HG03442 (cell line): ENCODE results near the gene EXOC1.
A peak's percentile ranks its signal among the peaks of the same experiment; 100 is the strongest.
"Not testable (repeated sequence)": the region's sequence is repeated elsewhere in the genome, so short reads cannot be mapped to it uniquely, and the experiment has no call there.

Experiments
- ATAC-seq: cut with Tn5 transposase; IDR thresholded peaks from one replicate; pipeline ENCODE4 v1.9.1; 2021; ENCODE audit warnings: mild to moderate bottlenecking, moderate library complexity; ENCODE audit not compliant: unreplicated experiment

The EXOC1 gene, protein sequence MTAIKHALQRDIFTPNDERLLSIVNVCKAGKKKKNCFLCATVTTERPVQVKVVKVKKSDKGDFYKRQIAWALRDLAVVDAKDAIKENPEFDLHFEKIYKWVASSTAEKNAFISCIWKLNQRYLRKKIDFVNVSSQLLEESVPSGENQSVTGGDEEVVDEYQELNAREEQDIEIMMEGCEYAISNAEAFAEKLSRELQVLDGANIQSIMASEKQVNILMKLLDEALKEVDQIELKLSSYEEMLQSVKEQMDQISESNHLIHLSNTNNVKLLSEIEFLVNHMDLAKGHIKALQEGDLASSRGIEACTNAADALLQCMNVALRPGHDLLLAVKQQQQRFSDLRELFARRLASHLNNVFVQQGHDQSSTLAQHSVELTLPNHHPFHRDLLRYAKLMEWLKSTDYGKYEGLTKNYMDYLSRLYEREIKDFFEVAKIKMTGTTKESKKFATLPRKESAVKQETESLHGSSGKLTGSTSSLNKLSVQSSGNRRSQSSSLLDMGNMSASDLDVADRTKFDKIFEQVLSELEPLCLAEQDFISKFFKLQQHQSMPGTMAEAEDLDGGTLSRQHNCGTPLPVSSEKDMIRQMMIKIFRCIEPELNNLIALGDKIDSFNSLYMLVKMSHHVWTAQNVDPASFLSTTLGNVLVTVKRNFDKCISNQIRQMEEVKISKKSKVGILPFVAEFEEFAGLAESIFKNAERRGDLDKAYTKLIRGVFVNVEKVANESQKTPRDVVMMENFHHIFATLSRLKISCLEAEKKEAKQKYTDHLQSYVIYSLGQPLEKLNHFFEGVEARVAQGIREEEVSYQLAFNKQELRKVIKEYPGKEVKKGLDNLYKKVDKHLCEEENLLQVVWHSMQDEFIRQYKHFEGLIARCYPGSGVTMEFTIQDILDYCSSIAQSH

DNA sequence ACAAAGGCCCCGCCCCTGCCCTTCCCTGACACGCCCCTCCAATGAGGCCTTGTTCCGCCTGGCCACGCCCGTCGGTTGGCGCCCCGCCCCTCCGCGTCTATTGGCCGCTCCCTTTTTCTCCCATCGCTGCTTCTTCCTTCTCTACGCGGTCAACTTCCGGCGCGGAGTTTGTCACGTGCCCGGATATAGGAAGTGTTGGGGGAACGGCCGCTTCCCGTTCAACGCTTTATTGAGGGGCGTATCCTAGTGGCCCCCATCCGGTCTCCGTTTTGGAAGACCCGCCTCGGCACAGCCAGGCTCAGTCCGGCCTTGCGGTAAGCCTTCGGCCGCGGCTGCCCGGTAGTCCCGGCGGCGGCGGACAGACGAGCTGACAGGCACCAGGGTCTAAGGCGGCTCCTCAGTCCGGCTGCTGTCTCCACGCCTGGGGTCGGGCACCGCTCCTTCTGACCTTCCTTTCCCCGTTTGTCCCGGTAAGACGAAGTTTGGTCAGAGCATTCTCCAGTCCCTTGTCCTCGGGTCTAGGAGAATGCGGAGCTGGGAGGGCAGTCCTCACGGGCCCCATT, at the start of gene EXOC1:
Gene EXOC1 (plus strand): TSS at position 165 of the 563 bp plus-strand sequence. CDS start 4,676 bp downstream, outside the sequence.
- peak; percentile 98 for ATAC-seq

DNA sequence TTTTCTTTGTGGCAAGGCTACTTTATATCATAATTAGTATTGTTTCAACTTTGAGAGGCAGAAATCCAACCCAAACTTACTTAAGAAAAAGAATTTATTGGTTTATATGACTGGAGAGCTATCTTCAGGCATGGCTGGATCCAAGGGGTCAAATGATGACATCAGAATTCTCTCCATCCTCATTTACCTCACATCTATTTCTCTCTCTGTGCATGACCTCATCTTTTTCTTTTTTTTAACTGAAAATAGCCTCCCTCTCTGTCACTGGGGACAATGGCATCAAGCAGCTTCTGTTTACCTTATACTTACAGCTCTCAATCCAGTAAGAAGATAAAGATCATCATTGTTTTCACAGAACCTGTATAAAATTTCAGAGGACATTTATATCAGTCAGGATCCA, 45.9 kb upstream of the EXOC1 start:
- no peak for ATAC-seq

DNA sequence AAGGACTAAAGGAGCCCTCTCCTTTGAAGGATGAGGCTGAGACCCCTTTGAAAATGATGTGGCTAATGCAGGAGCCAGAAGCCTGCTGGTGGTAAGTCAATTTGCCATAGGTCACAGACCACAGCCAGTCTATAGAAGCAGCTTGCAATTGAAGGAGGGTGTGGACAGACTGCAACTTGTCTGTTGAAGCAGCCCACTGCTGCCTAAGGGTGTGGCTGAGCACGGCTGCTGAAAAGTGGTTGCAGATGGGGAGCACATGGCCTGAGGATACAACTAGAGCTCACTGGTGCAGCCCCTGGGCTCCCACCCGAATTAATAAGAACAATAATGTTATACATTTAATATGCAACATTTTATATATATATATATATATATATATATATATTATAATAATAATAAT, 45.3 kb upstream of the EXOC1 start:
- ATAC-seq = no peak

DNA sequence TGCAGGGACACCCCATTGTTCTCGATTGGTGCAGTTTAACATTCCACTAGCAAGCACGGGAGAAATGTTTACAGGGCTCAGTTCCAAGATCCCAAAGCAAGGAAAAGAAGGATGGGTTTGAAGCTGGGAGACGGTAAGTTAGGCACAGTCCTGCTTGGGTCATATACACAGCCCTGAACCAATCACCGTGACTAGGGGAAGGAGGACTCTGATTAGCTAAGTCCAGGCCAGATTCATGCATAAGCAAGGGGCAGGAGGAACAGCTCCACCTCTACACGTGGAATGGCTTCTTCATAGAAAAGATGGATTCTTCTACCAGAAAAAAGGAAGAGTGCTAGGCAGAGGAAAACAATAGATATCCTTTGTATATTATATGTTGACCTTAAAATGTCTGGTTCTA, 44.8 kb upstream of the EXOC1 start:
- no peak for ATAC-seq

DNA sequence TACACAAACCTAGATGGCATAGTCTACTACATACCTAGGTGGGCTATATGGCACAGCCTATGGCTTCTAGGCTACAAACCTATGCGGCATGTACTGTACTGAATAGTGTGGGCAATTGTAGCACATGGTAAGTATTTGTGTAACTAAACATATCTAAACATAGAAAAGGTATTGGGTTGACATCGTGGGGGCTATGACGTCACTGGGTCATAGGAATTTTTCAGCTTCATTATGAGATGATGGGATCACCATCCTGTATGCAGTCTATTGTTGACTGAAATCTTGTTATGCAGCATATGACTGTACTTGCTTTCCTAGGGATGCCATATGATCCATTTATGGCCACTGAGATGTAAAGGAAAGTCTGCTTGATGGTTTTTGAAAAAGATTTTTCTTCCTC, 35.8 kb upstream of the EXOC1 start:
- no peak for ATAC-seq

DNA sequence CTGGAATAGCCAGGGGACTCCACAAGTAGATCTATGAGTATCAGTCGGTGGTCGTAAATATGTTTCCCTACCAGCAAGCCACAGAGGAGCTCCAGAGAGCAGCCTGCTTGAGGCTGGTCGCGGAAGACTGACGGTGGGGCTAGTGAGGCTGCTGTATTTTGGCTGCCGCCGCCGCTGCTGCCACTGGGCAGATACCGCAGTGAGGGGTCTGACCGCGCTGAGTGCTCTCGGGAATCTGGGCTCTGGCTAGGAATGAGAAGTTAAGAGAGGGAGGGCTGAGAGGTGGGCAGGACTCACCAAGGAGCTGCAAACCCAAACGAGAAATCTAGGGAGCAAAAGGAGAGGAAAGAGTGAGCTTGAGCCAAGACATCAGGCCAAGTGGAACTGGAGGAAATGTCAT, 33.8 kb upstream of the EXOC1 start, which contains the start of gene EXOC1L:
Gene EXOC1L (plus strand): TSS at position 157 of the 400 bp plus-strand sequence. CDS start 237 bp downstream, at position 394.
- ATAC-seq = no peak

DNA sequence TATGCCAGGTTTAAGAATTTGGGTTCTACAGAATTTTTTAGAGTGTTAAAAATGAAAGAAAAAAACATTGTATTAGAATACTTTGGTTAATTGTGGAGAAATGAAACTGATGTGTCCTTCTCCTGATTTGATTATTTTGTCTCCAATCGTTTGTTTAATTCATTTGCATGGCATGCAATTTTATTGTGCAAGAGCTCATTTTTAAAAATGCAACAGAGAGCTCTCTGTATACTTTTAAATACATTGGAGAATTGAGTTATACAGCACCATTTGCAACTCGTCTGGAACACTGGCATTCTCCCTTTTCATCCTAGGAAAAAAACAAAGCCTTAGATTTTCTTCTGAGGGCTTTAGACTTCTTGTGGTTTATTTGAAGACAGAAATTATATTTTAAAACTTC, 33.2 kb upstream of the EXOC1 start:
- ATAC-seq = no peak

DNA sequence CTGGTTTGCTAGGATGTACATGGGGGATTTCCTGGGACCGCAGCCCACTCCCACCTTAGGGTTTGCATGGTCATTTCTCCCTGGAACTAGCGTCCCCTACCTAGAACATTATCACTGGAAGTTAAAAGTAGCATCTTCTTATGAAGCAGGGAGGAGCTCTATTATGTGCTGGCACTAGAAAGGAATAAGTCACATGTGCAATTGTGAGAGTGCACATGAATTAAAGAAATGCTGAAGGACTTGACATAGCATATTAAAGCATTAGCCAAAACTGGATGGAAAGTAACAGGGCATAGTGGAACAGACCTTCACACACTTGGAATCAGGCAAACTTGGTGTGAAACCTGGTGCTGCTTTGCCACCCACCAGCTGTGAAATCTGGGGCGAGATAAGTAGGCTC, 31.1 kb upstream of the EXOC1 start:
- ATAC-seq = no peak

DNA sequence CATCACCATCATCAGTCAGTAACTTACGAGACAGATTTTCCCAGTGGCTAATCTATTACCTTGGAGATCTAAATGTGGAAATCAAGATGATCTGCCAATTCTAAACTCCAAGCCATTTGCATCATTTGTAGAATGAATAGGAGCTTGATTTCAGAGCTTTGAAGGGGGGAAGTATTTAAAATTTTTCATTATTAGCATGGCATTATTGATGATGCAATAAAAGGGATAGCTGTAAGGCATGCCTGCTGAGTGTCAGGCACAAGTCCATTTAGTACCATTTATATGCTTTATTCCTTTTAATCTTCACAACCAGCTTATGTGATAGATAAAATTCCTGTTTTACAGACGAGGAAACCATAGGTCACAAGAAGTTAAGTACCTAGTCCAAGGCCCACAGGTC, 28.6 kb upstream of the EXOC1 start:
- ATAC-seq = no peak

DNA sequence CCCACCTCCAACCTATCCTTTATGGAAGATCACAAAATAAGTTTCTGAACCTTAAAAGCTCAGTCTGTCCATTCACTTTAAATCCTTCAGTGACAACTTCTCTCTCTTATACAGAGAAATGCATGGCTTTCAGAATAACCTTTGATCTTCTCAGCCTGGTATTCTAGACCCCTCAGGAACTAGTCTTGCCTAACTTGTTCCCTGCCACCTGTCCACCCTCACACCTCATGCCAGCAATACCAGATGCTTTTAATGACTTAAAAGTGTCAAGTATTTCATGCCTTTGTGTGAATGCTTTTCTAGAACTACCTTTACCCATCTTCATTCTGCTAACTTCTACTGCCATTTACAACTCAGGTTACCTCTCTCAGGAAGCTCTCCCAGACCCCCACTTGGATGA, 26.5 kb upstream of the EXOC1 start:
- no peak for ATAC-seq

DNA sequence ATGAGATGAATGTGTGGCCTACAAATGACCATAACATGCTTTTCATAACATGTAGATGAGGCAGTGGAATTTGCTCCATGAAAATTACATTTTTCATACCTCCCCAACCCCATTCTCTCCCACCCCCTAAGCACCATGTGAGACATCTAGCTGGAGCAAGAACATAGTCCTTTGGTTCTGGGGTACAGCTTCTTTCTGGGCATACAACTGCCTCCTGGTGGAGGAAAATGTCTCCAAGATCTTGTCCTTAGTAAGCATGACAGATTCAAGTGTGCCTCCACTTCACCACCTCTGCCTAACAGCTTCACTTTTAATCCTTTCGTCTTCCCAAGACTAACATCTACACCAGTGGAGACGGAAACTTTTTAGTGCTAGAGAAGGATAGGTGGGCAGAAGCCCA, 25.9 kb upstream of the EXOC1 start:
- ATAC-seq = no peak

DNA sequence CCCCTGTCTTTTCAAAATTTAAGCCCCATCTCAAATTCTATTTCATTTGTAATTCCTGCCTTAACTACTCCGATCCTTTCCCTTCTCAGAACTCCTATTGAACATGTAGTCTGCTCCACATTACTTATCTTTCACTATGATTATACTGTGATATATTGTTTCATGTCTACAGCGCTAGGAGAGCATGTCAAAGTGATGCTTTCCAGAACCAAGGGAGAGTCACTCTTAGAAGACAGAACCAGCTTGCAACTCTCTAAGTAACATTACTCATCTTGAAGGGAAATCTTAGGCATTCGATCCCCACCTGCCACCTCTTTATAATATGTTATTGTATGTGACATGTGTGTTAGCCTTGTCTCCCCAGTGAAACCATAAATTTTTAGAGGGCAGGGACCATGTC, 23.4 kb upstream of the EXOC1 start:
- ATAC-seq = no peak

DNA sequence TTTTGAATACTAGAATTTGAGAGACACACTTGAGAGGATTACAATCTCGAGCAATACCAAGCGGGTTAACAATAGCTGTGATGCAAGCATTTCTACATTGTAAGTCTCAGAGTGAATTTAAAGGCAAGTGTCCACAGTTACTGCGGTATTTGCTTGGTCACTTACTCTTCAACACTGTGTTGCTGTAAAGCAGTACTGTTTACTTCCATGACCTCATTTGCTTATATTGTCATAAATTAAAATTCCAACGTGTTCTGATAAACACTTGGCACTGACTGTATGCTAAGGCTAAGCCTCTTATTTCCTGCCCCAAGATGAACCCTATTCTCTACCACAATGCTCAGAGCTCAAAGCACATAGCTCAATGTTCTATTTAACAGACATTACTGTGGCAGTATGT, 22.7 kb upstream of the EXOC1 start:
- ATAC-seq = no peak

DNA sequence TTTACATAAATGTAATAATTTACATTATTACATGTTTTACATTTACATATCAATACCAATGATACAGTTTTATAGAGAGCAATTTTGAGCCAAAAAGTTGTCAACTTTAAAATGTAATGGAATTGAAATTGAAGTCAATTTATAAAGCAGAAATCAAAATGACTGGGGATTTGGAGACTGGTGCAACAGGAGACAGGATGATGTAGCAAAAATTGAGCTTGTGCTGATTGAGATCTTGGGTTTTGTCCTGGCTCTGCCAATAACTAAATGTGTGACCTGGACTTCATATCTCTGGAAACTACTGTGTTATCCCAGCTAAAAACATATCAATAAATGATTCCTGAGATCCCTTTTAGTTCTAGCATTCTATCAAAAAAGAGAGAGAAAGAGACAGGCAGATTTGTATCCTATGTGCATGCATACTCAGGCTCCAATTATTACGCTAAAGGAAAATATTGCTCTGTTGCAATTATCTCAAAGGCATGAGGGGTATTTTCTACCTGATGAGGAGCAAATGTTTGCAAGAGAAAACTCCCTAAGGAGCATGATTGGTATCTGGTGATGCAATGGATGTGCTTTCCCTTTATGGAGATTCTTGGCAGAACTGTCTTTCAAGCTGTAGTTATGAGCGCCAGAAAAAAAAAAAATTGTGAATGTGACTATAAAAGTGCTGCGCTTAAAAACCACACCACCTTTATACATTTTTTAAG, 19.2 kb upstream of the EXOC1 start:
- no peak for ATAC-seq

DNA sequence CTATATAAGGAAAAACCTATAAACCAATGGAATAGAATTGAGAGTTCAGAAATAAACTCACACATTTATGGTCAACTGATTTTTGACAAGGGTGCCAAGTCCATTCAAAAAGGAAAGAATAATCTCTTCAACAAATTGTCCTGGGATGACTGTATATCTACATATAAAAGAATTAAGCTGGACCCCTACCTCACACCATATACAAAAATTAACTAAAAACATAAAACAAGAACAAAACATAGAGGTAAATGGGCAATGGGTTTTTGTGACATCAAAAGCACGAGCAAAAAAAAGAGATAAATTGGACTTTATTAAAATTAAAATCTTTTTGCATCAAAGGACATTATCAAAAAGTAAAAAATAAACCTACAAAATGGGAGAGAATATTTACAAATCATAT, 15.5 kb upstream of the EXOC1 start:
- no peak for ATAC-seq

DNA sequence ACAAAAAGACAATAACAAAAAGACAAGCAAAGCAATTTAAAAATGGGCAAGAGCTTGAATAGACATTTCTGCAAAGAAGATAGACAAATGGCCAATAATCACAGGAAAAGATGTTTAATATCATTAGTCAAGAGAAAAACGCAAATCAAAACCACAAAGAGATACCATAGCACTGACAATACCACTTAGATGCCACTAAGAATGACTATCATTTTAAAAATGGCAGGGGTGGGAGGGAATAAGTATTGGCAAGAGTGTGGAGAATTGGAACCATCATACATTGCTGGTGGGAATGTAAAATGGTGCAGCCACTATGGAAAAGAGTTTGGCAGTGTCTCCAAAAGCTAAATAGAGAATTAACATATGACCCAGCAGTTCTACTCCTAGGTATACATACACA, 15.1 kb upstream of the EXOC1 start:
- no peak for ATAC-seq

DNA sequence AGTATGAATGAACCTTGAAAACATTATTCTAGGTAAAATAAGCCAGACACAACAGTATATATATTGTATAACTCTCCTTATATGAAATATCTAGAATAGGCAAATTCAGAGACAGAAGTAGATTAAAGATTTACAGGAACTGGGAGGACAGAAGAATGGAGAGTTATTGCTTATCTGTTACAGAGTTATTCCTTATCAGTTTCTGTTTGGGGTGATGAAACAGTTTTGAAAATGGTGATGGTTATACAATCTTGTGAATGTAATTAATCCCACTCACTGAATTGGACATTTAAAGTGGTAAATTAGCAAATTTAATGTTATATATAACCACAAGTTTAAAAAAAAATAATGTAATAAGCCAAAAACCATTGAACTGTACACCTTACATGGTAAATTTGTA, 14.5 kb upstream of the EXOC1 start:
- ATAC-seq = no peak

DNA sequence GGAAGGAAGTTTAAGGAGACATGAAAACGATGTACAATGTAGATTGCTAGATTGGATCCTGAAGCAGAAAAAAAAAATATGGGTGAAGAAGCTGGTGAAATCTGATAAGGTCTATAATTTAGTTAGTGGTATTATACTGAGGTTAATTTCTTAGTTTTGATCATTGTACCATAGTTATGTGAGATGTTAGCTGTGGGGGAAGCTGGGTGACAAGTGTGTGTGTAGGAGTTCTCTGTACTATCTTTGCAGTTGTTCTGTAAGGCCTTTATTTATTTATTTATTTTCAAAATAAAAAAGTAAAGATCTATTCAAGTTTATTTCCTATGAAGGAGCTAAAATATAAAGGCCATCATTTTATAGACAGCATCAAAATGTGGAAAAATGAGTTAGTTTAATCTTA, 12.5 kb upstream of the EXOC1 start:
- no peak for ATAC-seq

DNA sequence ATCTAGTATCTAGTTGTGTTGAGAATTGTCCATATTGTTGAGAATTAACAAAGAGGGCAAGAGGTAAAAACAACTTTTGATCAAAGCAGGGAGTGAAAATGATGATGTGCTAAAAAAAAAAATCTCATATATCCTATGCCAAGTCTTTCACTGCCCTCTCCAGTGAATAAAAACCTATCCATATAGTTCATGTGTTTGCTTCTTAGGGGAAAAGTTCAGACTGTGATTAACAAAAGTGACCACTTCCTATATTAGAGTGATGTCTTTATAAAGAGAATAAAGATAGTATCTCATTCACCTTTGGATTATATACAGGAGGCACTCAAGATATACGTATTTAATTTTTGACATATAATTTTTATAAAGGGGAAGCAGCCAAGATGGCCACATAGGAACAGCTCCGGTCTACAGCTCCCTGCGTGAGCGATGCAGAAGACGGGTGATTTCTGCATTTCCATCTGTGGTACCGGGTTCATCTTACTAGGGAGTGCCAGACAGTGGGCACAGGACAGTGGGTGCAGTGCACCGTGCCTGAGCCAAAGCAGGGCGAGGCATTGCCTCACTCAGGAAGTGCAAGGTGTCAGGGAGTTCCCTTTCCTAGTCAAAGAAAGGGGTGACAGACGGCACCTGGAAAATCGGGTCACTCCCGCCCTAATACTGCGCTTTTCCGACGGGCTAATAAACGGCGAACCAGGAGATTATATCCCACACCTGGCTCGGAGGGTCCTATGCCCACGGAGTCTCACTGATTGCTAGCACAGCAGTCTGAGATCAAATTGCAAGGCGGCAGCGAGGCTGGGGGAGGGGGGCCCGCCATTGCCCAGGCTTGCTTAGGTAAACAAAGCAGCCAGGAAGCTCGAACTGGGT, 11.8 kb upstream of the EXOC1 start:
- ATAC-seq = not testable (repeated sequence)

DNA sequence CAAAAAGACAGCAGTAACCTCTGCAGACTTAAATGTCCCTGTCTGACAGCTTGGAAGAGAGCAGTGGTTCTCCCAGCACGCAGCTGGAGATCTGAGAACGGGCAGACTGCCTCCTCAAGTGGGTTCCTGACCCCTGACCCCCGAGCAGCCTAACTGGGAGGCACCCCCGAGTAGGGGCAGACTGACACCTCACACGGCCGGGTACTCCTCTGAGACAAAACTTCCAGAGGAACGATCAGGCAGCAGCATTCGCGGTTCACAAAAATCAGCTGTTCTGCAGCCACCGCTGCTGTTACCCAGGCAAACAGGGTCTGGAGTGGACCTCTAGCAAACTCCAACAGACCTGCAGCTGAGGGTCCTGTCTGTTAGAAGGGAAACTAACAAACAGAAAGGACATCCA, 11.1 kb upstream of the EXOC1 start:
- ATAC-seq = not testable (repeated sequence)
